ENCODE measurements around the gene DOK6.

DNA sequence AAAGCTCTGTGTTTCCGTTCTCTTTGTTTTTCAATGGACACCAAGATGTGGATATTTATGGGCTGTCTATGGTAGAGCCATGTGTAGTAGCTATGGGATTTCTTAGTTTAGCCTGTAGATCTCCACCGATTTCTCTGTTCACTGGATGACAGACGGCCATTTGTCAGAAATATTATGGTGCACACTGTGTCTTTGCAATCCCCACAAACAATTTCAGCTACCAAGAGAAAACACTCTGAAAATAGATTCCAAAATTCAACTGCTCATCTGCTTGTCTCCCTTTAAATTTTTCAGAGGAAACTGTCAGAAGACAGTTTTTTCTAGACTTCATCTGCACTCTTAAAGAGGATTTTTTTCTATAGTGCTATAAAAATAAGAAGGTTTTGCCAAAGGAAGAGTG lies 380.2 kb downstream of the DOK6 start:
- TF ChIP-seq, protein P1, sequence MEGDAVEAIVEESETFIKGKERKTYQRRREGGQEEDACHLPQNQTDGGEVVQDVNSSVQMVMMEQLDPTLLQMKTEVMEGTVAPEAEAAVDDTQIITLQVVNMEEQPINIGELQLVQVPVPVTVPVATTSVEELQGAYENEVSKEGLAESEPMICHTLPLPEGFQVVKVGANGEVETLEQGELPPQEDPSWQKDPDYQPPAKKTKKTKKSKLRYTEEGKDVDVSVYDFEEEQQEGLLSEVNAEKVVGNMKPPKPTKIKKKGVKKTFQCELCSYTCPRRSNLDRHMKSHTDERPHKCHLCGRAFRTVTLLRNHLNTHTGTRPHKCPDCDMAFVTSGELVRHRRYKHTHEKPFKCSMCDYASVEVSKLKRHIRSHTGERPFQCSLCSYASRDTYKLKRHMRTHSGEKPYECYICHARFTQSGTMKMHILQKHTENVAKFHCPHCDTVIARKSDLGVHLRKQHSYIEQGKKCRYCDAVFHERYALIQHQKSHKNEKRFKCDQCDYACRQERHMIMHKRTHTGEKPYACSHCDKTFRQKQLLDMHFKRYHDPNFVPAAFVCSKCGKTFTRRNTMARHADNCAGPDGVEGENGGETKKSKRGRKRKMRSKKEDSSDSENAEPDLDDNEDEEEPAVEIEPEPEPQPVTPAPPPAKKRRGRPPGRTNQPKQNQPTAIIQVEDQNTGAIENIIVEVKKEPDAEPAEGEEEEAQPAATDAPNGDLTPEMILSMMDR (IDR thresholded peaks at IDR 0.05): no peak
- TF ChIP-seq POLR2A (IDR thresholded peaks at IDR 0.05): no peak
